NT2/D1 (cell line): ENCODE data around the gene ZBTB24.

ENCODE experiments used
- SUZ12 ChIP-seq: IDR thresholded peaks from 2 replicates; pipeline ENCODE4 v1.6.1; 2011; ENCODE audit not compliant: insufficient read length, insufficient read depth; ENCODE audit errors: extremely low read depth
- YY1 ChIP-seq: IDR thresholded peaks from 2 replicates; pipeline ENCODE4 v1.6.1; 2011; ENCODE audit not compliant: insufficient read length, insufficient read depth

DNA sequence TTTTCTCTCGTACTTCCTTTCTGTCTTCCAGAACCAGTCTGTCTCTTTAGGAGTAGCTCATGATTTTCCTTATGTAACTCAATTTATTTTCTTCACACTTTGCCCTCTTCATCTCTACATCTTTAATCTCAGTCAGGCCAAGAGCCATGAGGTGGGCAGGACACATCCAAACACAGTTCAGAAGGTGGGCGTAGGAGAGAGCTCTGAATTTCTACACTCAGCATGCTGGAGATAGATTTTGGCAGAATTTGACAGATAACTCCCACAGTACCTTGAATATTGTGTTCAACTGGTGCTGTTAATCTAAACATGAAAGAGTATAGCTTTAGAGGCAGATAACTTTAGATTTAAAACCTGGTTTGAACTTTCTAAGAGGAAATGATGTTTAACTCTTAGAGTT is 23.8 kb upstream of the ZBTB24 start:
- TF ChIP-seq YY1 (no peak), SUZ12 (no peak)
